RWPE2 (cell line): ENCODE results near the gene SH3D19.

ENCODE experiments used
- ATAC-seq: fragments of 200-7000 bp; cut with Tn5 transposase; 3 replicates; pipeline ENCODE4 v1.9.1; 2021; ENCODE audit warnings: low read depth
- DNase-seq: peaks from one replicate; pipeline ENCODE4 v3.0.0-alpha.2; 2020; ENCODE audit warnings: low spot score
- H3K27ac ChIP-seq: fragments of 450-650 bp; 2 replicates; pipeline ENCODE4 v1.5.1; 2017; ENCODE audit warnings: mild to moderate bottlenecking; ENCODE audit not compliant: poor library complexity, severe bottlenecking
- H3K27me3 ChIP-seq: fragments of 250-450 bp; sonication (Bioruptor Pico); 2 replicates; pipeline ENCODE4 v1.5.1; 2021; ENCODE audit warnings: mild to moderate bottlenecking, moderate library complexity; ENCODE audit not compliant: insufficient read depth, poor library complexity, severe bottlenecking
- H3K36me3 ChIP-seq: fragments of 250-450 bp; sonication (Bioruptor Pico); 2 replicates; pipeline ENCODE4 v1.5.1; 2020; ENCODE audit warnings: low read depth, mild to moderate bottlenecking, moderate library complexity
- H3K4me1 ChIP-seq: fragments of 250-450 bp; sonication (Bioruptor Pico); 2 replicates; pipeline ENCODE4 v1.5.1; 2021; ENCODE audit warnings: mild to moderate bottlenecking, moderate library complexity; ENCODE audit not compliant: insufficient read depth, poor library complexity, severe bottlenecking
- H3K4me3 ChIP-seq: fragments of 250-450 bp; sonication (Bioruptor Pico); 2 replicates; pipeline ENCODE4 v1.5.1; 2021; ENCODE audit warnings: mild to moderate bottlenecking, moderate library complexity; ENCODE audit not compliant: severe bottlenecking
- H3K9me3 ChIP-seq: fragments of 250-450 bp; sonication (Bioruptor Pico); 2 replicates; pipeline ENCODE4 v1.5.1; 2021; ENCODE audit warnings: mild to moderate bottlenecking, moderate library complexity; ENCODE audit not compliant: severe bottlenecking
- CTCF ChIP-seq: fragments of 450-650 bp; IDR thresholded peaks from one replicate; pipeline ENCODE4 v1.5.1; 2017; ENCODE audit warnings: mild to moderate bottlenecking, moderate library complexity; ENCODE audit not compliant: poor library complexity, severe bottlenecking

Gene SH3D19

DNA sequence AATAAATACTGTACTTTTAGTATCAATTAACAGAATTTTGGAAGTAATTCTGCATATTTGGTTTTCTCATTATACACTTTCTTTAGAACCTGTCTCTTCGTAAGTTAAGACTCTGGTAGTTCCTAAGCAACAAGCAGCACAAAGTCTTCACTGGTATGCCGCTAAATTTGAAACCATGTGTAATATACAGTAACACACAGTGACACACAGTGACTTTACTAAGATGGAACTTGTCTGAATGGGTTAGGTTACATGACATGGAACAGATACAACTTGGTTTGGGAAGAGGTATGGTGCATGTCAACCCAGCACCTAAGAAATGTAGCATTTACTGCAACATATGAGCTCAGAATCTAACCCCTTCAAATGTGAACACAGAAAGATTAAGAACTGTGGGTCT is 132.0 kb downstream of the SH3D19 start:
- Histone ChIP-seq H3K36me3 (no peaks in the 10 kb centered on the region), H3K4me3 (no peak overlapping the region), H3K4me1 (peaks cover 24% of the 10 kb centered on the region), H3K27me3 (no peaks in the 10 kb centered on the region), H3K27ac (no peak overlapping the region), H3K9me3 (no peaks in the 10 kb centered on the region)
- no peak for ATAC-seq
- TF ChIP-seq CTCF = no peak
- no peak for DNase-seq

DNA sequence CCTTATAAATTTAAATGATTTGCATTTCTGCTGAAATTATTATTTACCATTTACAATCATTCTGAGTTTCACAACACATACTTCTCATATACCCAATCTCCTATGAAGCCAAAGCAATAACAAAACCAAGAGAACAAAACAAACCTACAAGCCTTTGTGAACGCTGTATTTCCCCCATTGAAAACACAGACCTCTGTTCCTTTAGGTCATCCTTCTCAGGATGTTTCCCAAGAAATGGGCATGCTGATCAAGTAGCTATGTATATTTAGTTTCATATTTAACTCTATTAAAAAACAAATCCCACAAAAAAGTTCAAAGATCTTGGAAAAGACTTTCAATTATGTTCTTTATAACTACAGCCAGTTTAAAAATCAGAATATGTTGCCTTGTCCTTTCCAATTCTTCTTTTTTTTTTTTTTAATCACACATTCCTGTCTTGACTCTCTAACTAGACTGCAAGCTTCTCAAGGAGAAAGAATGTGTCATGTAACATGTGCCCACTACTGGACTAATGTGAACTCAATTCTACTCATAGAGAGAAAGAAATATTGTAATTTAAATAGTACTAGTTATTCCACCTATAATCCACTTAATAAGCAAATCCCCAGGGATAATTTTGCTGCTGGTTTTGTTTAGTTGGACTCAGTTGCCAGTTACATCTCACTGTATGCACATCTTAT is 132.7 kb downstream of the SH3D19 start:
- TF ChIP-seq CTCF = no peak
- DNase-seq (no peak), ATAC-seq (no peak)
- no peaks in the 10 kb centered on the region for H3K9me3 ChIP-seq
- H3K36me3 ChIP-seq = no peaks in the 10 kb centered on the region
- H3K27ac ChIP-seq = no peak overlapping the region
- H3K4me3 ChIP-seq = no peak overlapping the region
- H3K4me1 ChIP-seq = peaks cover 23% of the 10 kb centered on the region
- H3K27me3 ChIP-seq = no peaks in the 10 kb centered on the region

DNA sequence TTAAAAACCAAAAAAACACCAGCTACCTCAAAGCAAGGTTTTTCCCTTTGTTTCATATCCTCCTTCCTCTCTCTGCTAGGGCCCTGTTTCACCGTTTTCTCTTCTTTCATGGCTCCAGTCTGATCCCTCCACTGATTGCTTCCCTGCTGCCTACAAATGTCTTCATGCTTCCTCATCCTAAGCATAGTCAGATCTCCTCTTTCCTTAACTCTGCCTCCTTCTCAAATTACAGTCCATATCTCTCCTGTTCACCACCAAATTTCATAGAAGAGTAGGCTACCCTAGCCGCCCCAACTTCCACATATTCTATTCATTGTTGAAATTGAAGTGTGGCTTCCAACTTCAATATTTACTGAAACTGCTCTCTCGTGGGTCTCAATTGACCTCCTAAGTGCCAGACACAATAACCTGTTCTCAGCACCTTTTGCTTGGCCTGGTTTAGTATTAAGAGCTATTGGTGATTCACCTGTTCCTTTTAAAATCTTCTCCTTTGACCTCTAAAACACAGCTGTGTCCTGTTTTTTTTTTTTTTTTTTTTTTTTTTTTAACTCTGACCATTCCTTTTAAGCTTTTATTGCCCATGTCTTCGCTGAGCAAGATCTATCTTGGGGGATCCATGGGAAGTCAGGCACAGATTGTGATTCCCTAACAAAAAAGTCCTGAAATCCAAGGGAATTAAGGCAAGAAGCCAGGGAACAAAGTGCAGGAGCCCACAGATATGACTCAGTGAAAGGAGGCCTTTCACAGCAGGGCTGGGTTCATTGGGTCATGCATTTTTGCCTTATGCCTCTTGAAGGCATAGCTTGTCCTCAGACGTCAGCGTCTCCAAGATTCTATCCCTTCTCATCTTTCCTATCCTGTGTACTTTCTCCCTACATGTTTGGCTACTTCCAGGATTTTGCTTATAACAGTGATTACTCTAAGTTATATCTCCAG is 140.6 kb downstream of the SH3D19 start:
- no peaks in the 10 kb centered on the region for H3K9me3 ChIP-seq
- 0 out of 3 replicates have a peak, but pooled peaks have one; percentile 36 for ATAC-seq
- no peak for DNase-seq
- no peak overlapping the region for H3K4me3 ChIP-seq
- H3K27me3 ChIP-seq = no peaks in the 10 kb centered on the region
- TF ChIP-seq CTCF = no peak
- H3K4me1 ChIP-seq = no peaks in the 10 kb centered on the region
- H3K27ac ChIP-seq = no peak overlapping the region
- H3K36me3 ChIP-seq = peaks cover 6% of the 10 kb centered on the region; the same call in 1 of the 2 replicates

GRCh38 chr4:151182455-151182996 is 142.9 kb downstream of the SH3D19 start:
- no peak for DNase-seq
- no peak for ATAC-seq
- no peak overlapping the region for H3K4me3 ChIP-seq
- H3K27ac ChIP-seq = no peak overlapping the region
- TF ChIP-seq CTCF = no peak
- no peaks in the 10 kb centered on the region for H3K9me3 ChIP-seq
- no peaks in the 10 kb centered on the region for H3K27me3 ChIP-seq
- no peaks in the 10 kb centered on the region for H3K4me1 ChIP-seq
- peaks cover 14% of the 10 kb centered on the region; the same call in 1 of the 2 replicates for H3K36me3 ChIP-seq
